ENCODE results near the gene G6PC1. TPM values are rescaled to one million over a fixed set of nuclear protein-coding genes. Genes with fewer than 3 reads are reported as not detected.
"Not testable (repeated sequence)": the region's sequence is repeated elsewhere in the genome, so short reads cannot be mapped to it uniquely, and the experiment has no call there.

The G6PC1 gene
- total RNA-seq, 2 experiments from 2014 or later: not detected

GRCh38 chr17:42866631-42867575, 33.7 kb upstream of the G6PC1 start:
- CTCF ChIA-PET: no interaction called here
- Mint-ChIP-seq H3K4me1 (no peaks in the 10 kb centered on the region), H3K9me3 (ENCODE audit: low read depth) (peaks cover 2% of the 10 kb centered on the region), H3K27ac (no peak overlapping the region), H3K36me3 (no peaks in the 10 kb centered on the region), H3K4me3 (no peak overlapping the region), H3K27me3 (peaks cover 20% of the 10 kb centered on the region)
- DNase-seq (no peak), ATAC-seq (no peak)

GRCh38 chr17:42867694-42868261, 32.8 kb upstream of the G6PC1 start:
- CTCF ChIA-PET; H3K4me3 Mint-ChIP-seq; H3K4me1 Mint-ChIP-seq; H3K27ac Mint-ChIP-seq; DNase-seq; H3K36me3 Mint-ChIP-seq; H3K9me3 Mint-ChIP-seq (ENCODE audit: low read depth); ATAC-seq: not testable (repeated sequence)
- peaks cover 23% of the 10 kb centered on the region for H3K27me3 Mint-ChIP-seq

GRCh38 chr17:42868338-42868737, 32.3 kb upstream of the G6PC1 start:
- Mint-ChIP-seq H3K36me3 (no peaks in the 10 kb centered on the region), H3K27me3 (peaks cover 23% of the 10 kb centered on the region), H3K4me1 (no peaks in the 10 kb centered on the region), H3K27ac (no peak overlapping the region), H3K9me3 (ENCODE audit: low read depth) (peaks cover 2% of the 10 kb centered on the region), H3K4me3 (no peak overlapping the region)
- ATAC-seq (no peak), DNase-seq (no peak)
- CTCF ChIA-PET: no interaction called here

- Mint-ChIP-seq H3K27ac (no peak overlapping the region), H3K9me3 (ENCODE audit: low read depth) (peaks cover 2% of the 10 kb centered on the region), H3K36me3 (no peaks in the 10 kb centered on the region), H3K27me3 (peaks cover 12% of the 10 kb centered on the region), H3K4me1 (no peaks in the 10 kb centered on the region), H3K4me3 (no peak overlapping the region)
- CTCF ChIA-PET: no interaction called here
- no peak for ATAC-seq
- no peak for DNase-seq
Observed at GRCh38 chr17:42871647-42872046, 29.0 kb upstream of the G6PC1 start.

GRCh38 chr17:42872251-42872965, 28.2 kb upstream of the G6PC1 start:
- no peak for DNase-seq
- CTCF ChIA-PET: no interaction called here
- no peaks in the 10 kb centered on the region for H3K4me1 Mint-ChIP-seq
- H3K36me3 Mint-ChIP-seq: no peaks in the 10 kb centered on the region
- H3K27ac Mint-ChIP-seq: no peak overlapping the region
- no peak overlapping the region for H3K4me3 Mint-ChIP-seq
- peaks cover 2% of the 10 kb centered on the region for H3K9me3 Mint-ChIP-seq (ENCODE audit: low read depth)
- ATAC-seq: no peak
- peaks cover 16% of the 10 kb centered on the region for H3K27me3 Mint-ChIP-seq

GRCh38 chr17:42873315-42873714, 27.3 kb upstream of the G6PC1 start:
- peaks cover 2% of the 10 kb centered on the region for H3K9me3 Mint-ChIP-seq (ENCODE audit: low read depth)
- H3K4me1 Mint-ChIP-seq: no peaks in the 10 kb centered on the region
- H3K4me3 Mint-ChIP-seq: no peak overlapping the region
- peaks cover 23% of the 10 kb centered on the region for H3K27me3 Mint-ChIP-seq
- H3K27ac Mint-ChIP-seq: no peak overlapping the region
- ATAC-seq (no peak), DNase-seq (no peak)
- CTCF ChIA-PET: interaction anchor here (1.2 kb wide), 1 partner anchor 50 kb away, joined by 3 read pairs; the partner anchor contains the start of gene BECN1
- no peaks in the 10 kb centered on the region for H3K36me3 Mint-ChIP-seq

GRCh38 chr17:42873932-42874695, 26.5 kb upstream of the G6PC1 start:
- not testable (repeated sequence) for ATAC-seq; H3K9me3 Mint-ChIP-seq (ENCODE audit: low read depth); H3K27ac Mint-ChIP-seq; DNase-seq; H3K4me1 Mint-ChIP-seq; H3K36me3 Mint-ChIP-seq; H3K4me3 Mint-ChIP-seq
- CTCF ChIA-PET: interaction anchor here (1.2 kb wide), 1 partner anchor 50 kb away, joined by 3 read pairs; the partner anchor contains the start of gene BECN1
- H3K27me3 Mint-ChIP-seq: peaks cover 27% of the 10 kb centered on the region

GRCh38 chr17:42877037-42877436, 23.6 kb upstream of the G6PC1 start:
- no peaks in the 10 kb centered on the region for H3K4me1 Mint-ChIP-seq
- no peaks in the 10 kb centered on the region for H3K9me3 Mint-ChIP-seq (ENCODE audit: low read depth)
- CTCF ChIA-PET: no interaction called here
- no peak for DNase-seq
- ATAC-seq: no peak
- no peak overlapping the region for H3K27ac Mint-ChIP-seq
- H3K27me3 Mint-ChIP-seq: peaks cover 29% of the 10 kb centered on the region
- H3K4me3 Mint-ChIP-seq: no peak overlapping the region
- H3K36me3 Mint-ChIP-seq: no peaks in the 10 kb centered on the region

- Mint-ChIP-seq H3K4me1 (no peaks in the 10 kb centered on the region), H3K9me3 (ENCODE audit: low read depth) (no peaks in the 10 kb centered on the region), H3K27me3 (peaks cover 26% of the 10 kb centered on the region), H3K4me3 (no peak overlapping the region), H3K27ac (no peak overlapping the region), H3K36me3 (no peaks in the 10 kb centered on the region)
- DNase-seq (no peak), ATAC-seq (no peak)
- CTCF ChIA-PET: no interaction called here
Observed at GRCh38 chr17:42878123-42878880, 22.3 kb upstream of the G6PC1 start.

GRCh38 chr17:42878924-42879595, 21.5 kb upstream of the G6PC1 start:
- DNase-seq (no peak), ATAC-seq (no peak)
- H3K27me3 Mint-ChIP-seq: peaks cover 26% of the 10 kb centered on the region
- H3K9me3 Mint-ChIP-seq (ENCODE audit: low read depth): no peaks in the 10 kb centered on the region
- no peak overlapping the region for H3K27ac Mint-ChIP-seq
- H3K4me1 Mint-ChIP-seq: no peaks in the 10 kb centered on the region
- H3K36me3 Mint-ChIP-seq: no peaks in the 10 kb centered on the region
- no peak overlapping the region for H3K4me3 Mint-ChIP-seq
- CTCF ChIA-PET: interaction anchor here (1.0 kb wide), 1 partner anchor 231 kb away, joined by 3 read pairs; no protein-coding TSS in a partner anchor

GRCh38 chr17:42879596-42879985, 21.0 kb upstream of the G6PC1 start:
- Mint-ChIP-seq H3K9me3 (ENCODE audit: low read depth) (no peaks in the 10 kb centered on the region), H3K27ac (no peak overlapping the region), H3K36me3 (no peaks in the 10 kb centered on the region), H3K4me3 (no peak overlapping the region), H3K4me1 (no peaks in the 10 kb centered on the region), H3K27me3 (peaks cover 26% of the 10 kb centered on the region)
- CTCF ChIA-PET: interaction anchor here (1.0 kb wide), 1 partner anchor 231 kb away, joined by 3 read pairs; no protein-coding TSS in a partner anchor
- ATAC-seq (no peak), DNase-seq (no peak)

- Mint-ChIP-seq H3K4me3 (no peak overlapping the region), H3K27ac (no peak overlapping the region), H3K4me1 (no peaks in the 10 kb centered on the region), H3K27me3 (peaks cover 22% of the 10 kb centered on the region), H3K36me3 (no peaks in the 10 kb centered on the region), H3K9me3 (ENCODE audit: low read depth) (no peaks in the 10 kb centered on the region)
- CTCF ChIA-PET: no interaction called here
- DNase-seq: no peak
- no peak for ATAC-seq
Observed at GRCh38 chr17:42880776-42881310, 19.8 kb upstream of the G6PC1 start.
